SU-DHL-6 (cell line): ENCODE measurements around the gene SNX17.

ENCODE experiments used
- H2AFZ ChIP-seq: fragments of 200-600 bp; sonication (generic); 2 replicates; pipeline ENCODE4 v1.6.1; 2014; ENCODE audit warnings: low read depth, mild to moderate bottlenecking, moderate library complexity, mixed read lengths, antibody characterized with exemption, low read length; ENCODE audit not compliant: severe bottlenecking
- H3F3A ChIP-seq: fragments of 200-600 bp; shearing (Covaris generic); 2 replicates; pipeline ENCODE4 v1.6.0; 2016; ENCODE audit warnings: antibody characterized with exemption, mild to moderate bottlenecking; ENCODE audit not compliant: insufficient read depth
- H3K27ac ChIP-seq: fragments of 200-600 bp; sonication (generic); 2 replicates; pipeline ENCODE4 v1.5.1; 2016; ENCODE audit warnings: low read depth, mild to moderate bottlenecking, low read length, moderate library complexity, mixed read lengths
- H3K27me3 ChIP-seq: fragments of 200-600 bp; sonication (generic), shearing (Covaris generic); 2 replicates; pipeline ENCODE4 v1.6.0; 2014; ENCODE audit warnings: mild to moderate bottlenecking, low read length
- H3K36me3 ChIP-seq: fragments of 200-600 bp; sonication (generic); 2 replicates; pipeline ENCODE4 v1.6.1; 2014; ENCODE audit warnings: mild to moderate bottlenecking, low read length, mixed read lengths
- H3K4me2 ChIP-seq: fragments of 300-600, 200-600 bp; shearing (Covaris generic), sonication (generic); 2 replicates; pipeline ENCODE4 v1.6.0; 2014; ENCODE audit warnings: low read length, low read depth, mild to moderate bottlenecking; ENCODE audit not compliant: poor library complexity, severe bottlenecking
- H3K4me3 ChIP-seq: fragments of 200-600 bp; sonication (generic); 2 replicates; pipeline ENCODE4 v1.5.1; 2014; ENCODE audit warnings: antibody characterized with exemption, low read length, mild to moderate bottlenecking, mixed read lengths; ENCODE audit not compliant: insufficient read depth, poor library complexity, severe bottlenecking
- H3K79me2 ChIP-seq: fragments of 200-600 bp; sonication (generic); 2 replicates; pipeline ENCODE4 v1.6.1; 2014; ENCODE audit warnings: mild to moderate bottlenecking, low read length, moderate library complexity; ENCODE audit not compliant: insufficient read depth
- H3K9ac ChIP-seq: fragments of 200-600 bp; sonication (generic); 2 replicates; pipeline ENCODE4 v1.7.0; 2014; ENCODE audit warnings: mild to moderate bottlenecking, low read length
- H3K9me2 ChIP-seq: fragments of 200-600 bp; sonication (generic); replicated peaks from 2 replicates; pipeline ENCODE4 v1.6.1; 2014; ENCODE audit warnings: low read length; ENCODE audit not compliant: insufficient read depth
- H3K9me3 ChIP-seq: fragments of 200-600 bp; sonication (generic); 2 replicates; pipeline ENCODE4 v1.6.1; 2014; ENCODE audit warnings: low read length, mixed read lengths; ENCODE audit not compliant: insufficient read depth
- H4K20me1 ChIP-seq: fragments of 200-600 bp; sonication (generic); 2 replicates; pipeline ENCODE4 v1.6.1; 2014; ENCODE audit warnings: low read depth, mild to moderate bottlenecking, antibody characterized with exemption, low read length, moderate library complexity, mixed read lengths
- CTCF ChIP-seq: fragments of 200-600 bp; sonication (generic); IDR thresholded peaks from one replicate; pipeline ENCODE4 v1.5.1; 2017; ENCODE audit warnings: antibody characterized with exemption, mild to moderate bottlenecking, low read length, moderate library complexity; ENCODE audit not compliant: insufficient read depth, poor library complexity, severe bottlenecking
- EZH2phosphoT487 ChIP-seq: fragments of 200-600 bp; sonication (generic), shearing (Covaris generic); conservative IDR thresholded peaks from 2 replicates; pipeline ENCODE4 v1.6.1; 2018; ENCODE audit warnings: mild to moderate bottlenecking, antibody characterized with exemption, low read length, moderate library complexity, mixed read lengths

Gene SNX17

DNA sequence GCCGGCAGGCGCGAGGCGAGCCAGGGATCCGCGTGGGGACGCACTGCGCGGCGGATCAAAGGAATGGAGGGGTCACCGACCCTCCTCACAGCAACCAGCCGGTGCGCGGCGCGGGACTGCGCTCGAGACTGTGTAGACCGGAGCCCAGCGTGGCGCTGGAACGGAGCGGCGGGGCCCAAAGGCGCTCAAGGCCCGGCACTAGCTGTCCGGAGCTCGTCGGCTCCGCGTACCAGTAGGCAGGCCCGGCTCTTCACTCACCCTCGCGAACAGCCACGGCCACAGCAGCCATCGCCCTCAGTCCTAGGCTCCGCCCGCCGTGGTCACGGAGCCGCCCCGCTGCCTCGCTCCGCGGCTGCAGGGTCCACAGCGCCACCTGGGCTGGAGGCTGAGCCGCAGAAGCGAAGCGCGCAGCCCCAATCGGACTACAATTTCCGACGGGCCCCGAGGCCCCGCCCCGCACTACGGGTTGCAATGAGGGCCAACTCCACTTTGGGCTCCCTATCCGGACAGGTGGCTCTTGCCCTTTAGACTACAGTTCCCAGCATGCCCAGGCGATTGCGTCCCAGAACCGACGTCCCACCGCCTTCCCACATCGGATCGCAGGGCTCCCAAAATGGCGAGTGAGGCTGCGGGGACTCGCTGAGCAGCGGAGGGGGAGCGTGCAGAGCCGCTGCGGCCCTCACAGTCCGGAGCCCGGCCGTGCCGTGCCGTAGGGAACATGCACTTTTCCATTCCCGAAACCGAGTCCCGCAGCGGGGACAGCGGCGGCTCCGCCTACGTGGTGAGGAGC, at the start of gene SNX17, which contains the start of gene EIF2B4:
TSS of gene SNX17 (plus strand) at position 591 of the 790 bp plus-strand sequence. CDS start at position 719, 128 bp downstream.
TSS of gene EIF2B4 (minus strand) at position 313 of the 790 bp plus-strand sequence. CDS start at position 289, 24 bp downstream.
- TF ChIP-seq EZH2phosphoT487 (no peak), CTCF (peak; percentile 70)
- Histone ChIP-seq H4K20me1 (no peaks in the 10 kb centered on the region), H3F3A (peaks cover 12% of the 10 kb centered on the region; the same call in 1 of the 2 replicates), H3K4me3 (peak within 1 kb of the TSS; percentile 78), H3K36me3 (peaks cover 3% of the 10 kb centered on the region; the same call in 1 of the 2 replicates), H3K9ac (peak within 1 kb of the TSS; percentile 81), H3K27me3 (no peaks in the 10 kb centered on the region), H3K4me2 (peak within 1 kb of the TSS; percentile 81), H3K27ac (peak within 1 kb of the TSS; percentile 61), H2AFZ (peak within 1 kb of the TSS; percentile 43), H3K79me2 (peaks cover 27% of the 10 kb centered on the region; the same call in 1 of the 2 replicates), H3K9me3 (no peaks in the 10 kb centered on the region), H3K9me2 (no peaks in the 10 kb centered on the region)

GRCh38 chr2:27320958-27321543, 49.4 kb upstream of the SNX17 start:
- Histone ChIP-seq H3K79me2 (0 out of 2 replicates have a peak, but pooled peaks cover 8% of the 10 kb centered on the region), H3K27ac (no peak overlapping the region), H3K4me2 (peak overlapping the region; percentile 87), H3K9ac (0 out of 2 replicates have a peak overlapping the region, but pooled peaks have one; percentile 89), H3K27me3 (no peaks in the 10 kb centered on the region), H3K9me2 (no peaks in the 10 kb centered on the region), H3K36me3 (no peaks in the 10 kb centered on the region), H2AFZ (no peak overlapping the region), H3K9me3 (no peaks in the 10 kb centered on the region), H3F3A (peaks cover 16% of the 10 kb centered on the region), H4K20me1 (no peaks in the 10 kb centered on the region), H3K4me3 (no peak overlapping the region)
- TF ChIP-seq CTCF = no peak
- TF ChIP-seq EZH2phosphoT487 = no peak

DNA sequence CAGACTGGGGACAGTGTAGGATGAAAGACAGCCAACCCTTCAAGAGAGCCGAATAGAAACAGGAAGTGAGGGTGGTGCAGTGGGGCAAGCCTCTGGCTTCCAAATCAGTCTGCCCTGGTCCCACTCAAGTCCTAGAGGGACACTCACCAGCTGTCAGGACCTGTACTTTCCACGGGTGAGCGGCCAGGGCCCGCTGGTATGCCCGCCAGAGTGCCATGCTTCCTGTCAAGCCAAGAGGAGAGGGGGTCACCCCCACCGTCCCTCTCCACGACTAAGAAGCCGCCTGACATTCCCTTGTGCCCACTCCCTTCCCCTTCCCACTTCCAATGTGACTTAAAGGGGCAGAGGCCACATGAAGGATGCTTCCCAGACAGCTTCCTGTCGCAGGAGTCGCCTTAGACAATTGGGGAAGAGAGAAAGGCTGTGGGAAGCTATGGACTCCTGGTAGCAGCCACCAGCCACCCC, 48.1 kb upstream of the SNX17 start:
- no peaks in the 10 kb centered on the region for H3K9me3 ChIP-seq
- H3K9me2 ChIP-seq = no peaks in the 10 kb centered on the region
- H3K4me2 ChIP-seq = peak overlapping the region; percentile 87
- H4K20me1 ChIP-seq = no peaks in the 10 kb centered on the region
- peak overlapping the region; percentile 89 for H3K9ac ChIP-seq
- H3K79me2 ChIP-seq = 0 out of 2 replicates have a peak, but pooled peaks cover 8% of the 10 kb centered on the region
- H3K27ac ChIP-seq = peak overlapping the region; percentile 65
- H3F3A ChIP-seq = peaks cover 18% of the 10 kb centered on the region
- peak overlapping the region; percentile 44 for H2AFZ ChIP-seq
- H3K36me3 ChIP-seq = no peaks in the 10 kb centered on the region
- TF ChIP-seq EZH2phosphoT487 (no peak), CTCF (no peak)
- H3K27me3 ChIP-seq = no peaks in the 10 kb centered on the region
- peak overlapping the region; percentile 81 for H3K4me3 ChIP-seq
